SW 1271 (cell line): ENCODE data around the gene KRT78.
"Not testable (repeated sequence)": the region's sequence is repeated elsewhere in the genome, so short reads cannot be mapped to it uniquely, and the experiment has no call there.

Experiments
- DNase-seq, 2 experiments: peaks; one replicate each; lab custom pipeline; 2025; lab: John Stamatoyannopoulos, UW

Gene KRT78

GRCh38 chr12:52871291-52872039 lies 22.7 kb upstream of the KRT78 start:
- peak; percentile 17 to 37 for DNase-seq

GRCh38 chr12:52870361-52871290 lies 21.8 kb upstream of the KRT78 start:
- DNase-seq, result peak in 1 of 2 experiments; percentile 44

- no peak for DNase-seq
Measured at GRCh38 chr12:52867642-52868041, 18.8 kb upstream of the KRT78 start.

GRCh38 chr12:52867152-52867551 lies 18.4 kb upstream of the KRT78 start:
- no peak for DNase-seq

- peak; percentile 40 to 79 for DNase-seq
Measured at GRCh38 chr12:52865090-52865944, 16.5 kb upstream of the KRT78 start.

GRCh38 chr12:52862023-52862422 lies 13.2 kb upstream of the KRT78 start:
- DNase-seq, result no peak

GRCh38 chr12:52861511-52861910 lies 12.7 kb upstream of the KRT78 start:
- no peak for DNase-seq

GRCh38 chr12:52860102-52860823 lies 11.5 kb upstream of the KRT78 start:
- no peak for DNase-seq

GRCh38 chr12:52857500-52857899 lies 8.7 kb upstream of the KRT78 start:
- DNase-seq, result no peak

GRCh38 chr12:52856787-52857186 lies 8.0 kb upstream of the KRT78 start:
- no peak for DNase-seq

GRCh38 chr12:52856077-52856476 lies 7.3 kb upstream of the KRT78 start:
- not testable (repeated sequence) for DNase-seq

- DNase-seq, result no peak
Measured at GRCh38 chr12:52851787-52852186, 3.0 kb upstream of the KRT78 start.

- DNase-seq, result no peak
Measured at GRCh38 chr12:52850681-52851080, 1.9 kb upstream of the KRT78 start.

- no peak for DNase-seq
Measured at GRCh38 chr12:52849511-52849910, 717 bp upstream of the KRT78 start.

- no peak for DNase-seq
Measured at GRCh38 chr12:52847335-52848102, 1.3 kb downstream of the KRT78 start.

- DNase-seq, result no peak
Measured at GRCh38 chr12:52846356-52846970, 2.3 kb downstream of the KRT78 start.

GRCh38 chr12:52845946-52846345 lies 2.8 kb downstream of the KRT78 start:
- no peak for DNase-seq

- no peak for DNase-seq
Measured at GRCh38 chr12:52844386-52844785, 4.4 kb downstream of the KRT78 start.

- no peak for DNase-seq
Measured at GRCh38 chr12:52839436-52840105, 9.2 kb downstream of the KRT78 start.
